ENCODE measurements around the gene PRXL2A.

PRXL2A gene

DNA sequence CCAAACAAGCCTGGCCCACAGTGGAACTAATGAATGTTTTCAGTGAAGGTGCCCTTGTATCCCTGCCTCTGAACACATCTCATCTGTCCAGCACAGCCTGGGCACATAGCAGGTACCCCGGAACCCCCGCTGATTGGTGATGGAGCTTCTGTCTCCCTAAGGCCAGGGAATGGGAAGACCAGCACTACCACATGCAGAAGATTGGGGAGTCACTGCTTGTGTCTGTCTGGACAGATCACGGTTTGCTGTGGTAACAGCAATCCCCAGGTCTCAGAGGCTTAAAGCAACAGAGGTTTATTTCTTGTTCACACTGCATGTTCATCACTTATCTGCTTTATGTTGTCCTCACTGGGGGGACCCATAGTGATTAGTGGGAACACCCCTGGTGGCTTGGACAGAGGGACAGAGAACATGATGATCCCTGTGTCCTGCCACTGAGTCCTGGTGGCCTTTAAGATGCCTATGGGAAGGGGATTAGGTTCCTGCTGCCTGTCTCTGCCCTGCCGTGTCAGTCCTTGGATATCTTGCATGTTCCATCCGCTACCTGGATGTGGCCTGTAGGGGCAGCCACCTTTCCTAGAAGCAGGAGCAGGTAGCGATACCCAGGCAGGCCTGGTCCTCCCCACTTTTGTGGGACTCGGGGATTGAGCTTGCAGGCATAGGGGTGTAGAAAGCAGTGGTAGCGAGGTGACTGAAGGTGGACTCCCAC is 49.4 kb downstream of the PRXL2A start:
- ChIA-PET POLR2A (no interaction called here), CTCF (interaction anchor here (1.4 to 33.8 kb wide), 2 partner anchors 10 to 48 kb away, joined by 4 to 717 read pairs; no protein-coding TSS in a partner anchor)
- H3K4me3 ChIP-seq (ENCODE audit: low read depth, low read length): no peak overlapping the region
- DNase-seq (ENCODE audit: low read depth, low spot score): no peak
- TF ChIP-seq, protein P1, sequence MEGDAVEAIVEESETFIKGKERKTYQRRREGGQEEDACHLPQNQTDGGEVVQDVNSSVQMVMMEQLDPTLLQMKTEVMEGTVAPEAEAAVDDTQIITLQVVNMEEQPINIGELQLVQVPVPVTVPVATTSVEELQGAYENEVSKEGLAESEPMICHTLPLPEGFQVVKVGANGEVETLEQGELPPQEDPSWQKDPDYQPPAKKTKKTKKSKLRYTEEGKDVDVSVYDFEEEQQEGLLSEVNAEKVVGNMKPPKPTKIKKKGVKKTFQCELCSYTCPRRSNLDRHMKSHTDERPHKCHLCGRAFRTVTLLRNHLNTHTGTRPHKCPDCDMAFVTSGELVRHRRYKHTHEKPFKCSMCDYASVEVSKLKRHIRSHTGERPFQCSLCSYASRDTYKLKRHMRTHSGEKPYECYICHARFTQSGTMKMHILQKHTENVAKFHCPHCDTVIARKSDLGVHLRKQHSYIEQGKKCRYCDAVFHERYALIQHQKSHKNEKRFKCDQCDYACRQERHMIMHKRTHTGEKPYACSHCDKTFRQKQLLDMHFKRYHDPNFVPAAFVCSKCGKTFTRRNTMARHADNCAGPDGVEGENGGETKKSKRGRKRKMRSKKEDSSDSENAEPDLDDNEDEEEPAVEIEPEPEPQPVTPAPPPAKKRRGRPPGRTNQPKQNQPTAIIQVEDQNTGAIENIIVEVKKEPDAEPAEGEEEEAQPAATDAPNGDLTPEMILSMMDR (IDR thresholded peaks at IDR 0.05; ENCODE audit: insufficient read depth, low read length, missing control alignments): no peak

DNA sequence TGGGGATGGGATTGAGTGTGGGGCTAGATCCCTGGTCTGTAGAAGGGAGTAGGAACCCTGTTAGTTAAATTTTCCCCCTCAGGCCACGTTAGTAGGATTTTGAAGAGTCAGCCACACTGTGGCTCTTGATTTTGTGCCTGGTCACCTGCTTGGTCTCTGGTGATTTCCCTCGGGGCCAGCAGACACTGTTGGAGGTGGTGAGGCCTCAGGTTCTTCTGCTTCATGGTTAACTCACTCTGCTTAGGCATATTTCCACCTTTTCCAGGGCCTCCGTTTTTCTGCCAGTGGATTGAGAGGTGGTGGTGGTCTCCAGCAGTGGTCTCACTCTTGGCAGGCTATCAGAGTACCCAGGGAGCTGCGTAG is 49.9 kb downstream of the PRXL2A start:
- TF ChIP-seq, protein P1 (IDR thresholded peaks at IDR 0.05; ENCODE audit: insufficient read depth, low read length, missing control alignments): no peak
- CTCF ChIA-PET: interaction anchor here (0.7 to 33.8 kb wide), 2 partner anchors 9 to 48 kb away, joined by 4 to 717 read pairs; no protein-coding TSS in a partner anchor
- no peak for DNase-seq (ENCODE audit: low read depth, low spot score)
- H3K4me3 ChIP-seq (ENCODE audit: low read depth, low read length): no peak overlapping the region
- POLR2A ChIA-PET: no interaction called here

DNA sequence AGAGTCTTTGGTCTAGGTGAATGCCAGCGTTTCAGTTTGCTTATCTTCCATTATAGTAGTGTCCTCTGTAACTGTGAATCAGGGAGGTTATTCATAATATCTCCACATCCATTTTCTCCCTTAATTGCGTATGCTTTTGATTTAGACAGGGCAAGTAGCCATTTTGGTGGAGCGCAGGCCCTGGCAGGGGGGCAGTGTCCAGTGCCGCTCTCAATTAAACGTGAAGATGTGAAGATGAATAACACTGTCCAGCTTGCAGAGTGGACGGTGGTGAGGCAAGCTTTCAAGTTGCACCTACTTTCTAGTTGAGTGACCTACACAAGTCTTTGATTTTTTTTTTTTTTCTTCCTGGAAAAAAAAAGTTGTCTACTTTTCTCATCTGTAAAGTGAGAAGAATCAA is 50.3 kb downstream of the PRXL2A start:
- ChIA-PET POLR2A (interaction anchor here (0.8 kb wide), 1 partner anchor 47 kb away, joined by 3 read pairs; no protein-coding TSS in a partner anchor), CTCF (interaction anchor here (0.7 to 33.8 kb wide), 2 partner anchors 9 to 47 kb away, joined by 4 to 717 read pairs; no protein-coding TSS in a partner anchor)
- no peak overlapping the region for H3K4me3 ChIP-seq (ENCODE audit: low read depth, low read length)
- DNase-seq (ENCODE audit: low read depth, low spot score): no peak
- TF ChIP-seq, protein P1 (IDR thresholded peaks at IDR 0.05; ENCODE audit: insufficient read depth, low read length, missing control alignments): no peak

DNA sequence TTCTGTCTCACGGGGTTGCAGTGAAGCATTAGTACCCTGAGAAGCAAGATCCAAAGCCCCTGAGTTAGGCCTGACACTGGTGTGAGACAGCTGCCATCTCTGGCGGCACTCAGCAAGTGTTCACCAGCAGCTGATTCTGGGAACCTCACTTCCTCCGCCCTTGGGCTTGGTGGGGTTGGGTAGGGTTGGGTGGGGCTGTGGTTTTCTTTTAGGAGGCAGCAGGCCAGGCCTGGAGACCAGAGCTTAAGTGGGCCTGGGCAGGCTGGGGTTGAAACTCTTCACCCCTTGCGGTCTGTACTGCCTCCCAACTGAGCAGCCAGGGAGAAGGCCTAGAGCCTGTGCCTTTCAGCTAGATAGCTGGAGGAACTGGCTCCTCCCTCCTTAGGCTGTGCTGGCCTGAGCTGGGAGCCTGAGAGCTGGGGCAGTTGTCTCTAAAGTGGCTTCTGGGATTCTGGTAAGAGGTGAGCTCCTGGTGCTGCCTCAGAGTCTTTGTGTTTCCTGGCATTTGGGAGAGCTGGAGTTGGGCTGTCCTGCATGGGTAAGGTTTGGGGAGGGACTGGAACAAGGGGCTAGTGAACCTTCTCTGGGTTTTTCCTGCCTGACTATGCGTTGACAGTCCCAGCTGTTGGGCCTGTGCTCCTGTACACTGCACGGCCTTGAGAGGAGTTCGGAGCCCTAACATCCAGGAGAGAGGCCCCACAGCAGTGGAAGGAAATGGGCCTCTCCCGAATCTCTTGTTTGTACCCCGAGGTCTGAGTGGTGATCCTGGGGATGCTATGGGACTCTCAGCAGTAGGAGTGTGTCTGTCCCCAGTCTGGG is 50.9 kb downstream of the PRXL2A start:
- POLR2A ChIA-PET: interaction anchor here (0.8 to 1.1 kb wide), 2 partner anchors 38 to 47 kb away, joined by 3 read pairs; no protein-coding TSS in a partner anchor
- no peak overlapping the region; the same call in 1 of the 2 replicates for H3K4me3 ChIP-seq (ENCODE audit: low read depth, low read length)
- no peak for DNase-seq (ENCODE audit: low read depth, low spot score)
- CTCF ChIA-PET: interaction anchor here (0.6 to 33.8 kb wide), 4 partner anchors 8 to 47 kb away, joined by 3 to 717 read pairs (median 4); no protein-coding TSS in a partner anchor
- TF ChIP-seq, protein P1 (IDR thresholded peaks at IDR 0.05; ENCODE audit: insufficient read depth, low read length, missing control alignments): peak; percentile 8

DNA sequence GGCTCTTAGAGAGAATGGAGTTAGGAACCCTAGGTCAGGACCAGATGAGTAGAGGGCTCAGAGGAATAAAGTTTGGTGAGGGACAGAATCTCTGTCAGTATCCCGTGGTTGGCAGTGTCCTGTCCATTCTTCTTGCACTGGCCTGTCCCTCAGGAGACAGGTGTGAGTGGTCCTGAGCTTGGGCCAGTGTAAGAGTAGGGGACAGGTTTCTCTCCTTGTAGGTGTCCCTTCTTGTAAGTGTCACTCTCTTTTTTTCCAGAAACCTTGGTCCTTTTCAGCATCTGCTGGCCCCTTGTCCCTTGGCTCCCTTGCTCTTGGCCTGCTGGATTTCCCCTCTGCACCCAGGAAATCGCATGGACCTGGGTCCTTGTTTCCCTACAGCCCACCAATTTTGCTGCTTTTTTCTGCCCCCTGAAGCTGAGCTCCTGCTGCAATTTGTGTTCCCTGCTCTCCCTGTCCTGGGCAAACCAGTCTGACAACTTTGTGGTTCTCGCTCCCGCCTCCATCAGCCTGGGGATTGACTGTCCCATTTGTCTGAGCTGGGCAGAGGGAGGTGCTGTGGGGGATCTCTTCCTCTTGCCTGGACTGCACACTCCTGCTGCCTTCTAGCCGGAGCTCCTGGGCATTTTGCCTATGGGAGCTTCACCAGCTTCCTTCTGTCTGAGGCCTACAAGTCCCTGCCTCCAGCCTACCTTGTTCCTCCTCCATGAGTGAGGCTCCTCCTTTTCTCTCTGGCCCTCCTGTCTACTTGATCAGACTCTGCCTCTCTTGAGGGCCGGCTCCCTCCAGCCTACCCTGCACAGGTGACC is 52.3 kb downstream of the PRXL2A start:
- DNase-seq (ENCODE audit: low read depth, low spot score): no peak
- no peak overlapping the region for H3K4me3 ChIP-seq (ENCODE audit: low read depth, low read length)
- CTCF ChIA-PET: interaction anchor here (1.0 to 33.8 kb wide), 3 partner anchors 9 to 45 kb away, joined by 3 to 717 read pairs (median 7); no protein-coding TSS in a partner anchor
- TF ChIP-seq, protein P1 (IDR thresholded peaks at IDR 0.05; ENCODE audit: insufficient read depth, low read length, missing control alignments): no peak
- POLR2A ChIA-PET: interaction anchor here (0.8 kb wide), 1 partner anchor 49 kb away, joined by 3 read pairs; no protein-coding TSS in a partner anchor

Measured in AG04449 (cell line).